Measurements from ENCODE around the gene FREY1. TPM values are rescaled to one million over a fixed set of nuclear protein-coding genes. Genes with fewer than 3 reads are reported as not detected.

Gene FREY1
- total and polyA plus RNA-seq, 2 of the 8 experiments (the other 6 are each of a cell fraction or from before 2014, with no cell fraction given) = 0.32 to 1.1 TPM

GRCh38 chr11:45930031-45930794 is 23.1 kb upstream of the FREY1 start:
- Histone ChIP-seq H3K4me1 (replicated peaks in 1 of 4; ENCODE audit: control insufficient read depth in 3 of 4, insufficient read depth in 4 of 4, low read length in 3 of 4) (no peaks in the 10 kb centered on the region), H3K4me3 (ENCODE audit: extremely low read depth in 1 of 4, insufficient read depth in 2 of 4, low read depth in 3 of 4, low read length in 4 of 4) (no peak overlapping the region), H3K4me2 (ENCODE audit: insufficient read depth in 1 of 2, low read depth in 2 of 2, low read length in 2 of 2) (no peak overlapping the region), H3K23ac (ENCODE audit: insufficient read length) (no peak overlapping the region), H3K18ac (ENCODE audit: extremely low read depth, low read length) (no peak overlapping the region), H2BK15ac (ENCODE audit: low read length) (no peak overlapping the region), H2BK20ac (ENCODE audit: low read length) (no peak overlapping the region), H2BK120ac (replicated peaks; ENCODE audit: low read depth, low read length) (no peak overlapping the region), H4K5ac (ENCODE audit: insufficient read length, low read depth, low read length) (no peak overlapping the region), H2AFZ (ENCODE audit: low read length) (no peak overlapping the region), H3K23me2 (ENCODE audit: low read depth, low read length) (no peaks in the 10 kb centered on the region), H2BK5ac (ENCODE audit: low read depth, low read length) (no peak overlapping the region), H3K27ac (ENCODE audit: low read depth, low read length) (no peak overlapping the region), H3K9ac (replicated peaks in 1 of 4; ENCODE audit: extremely low read depth in 1 of 4, low read depth in 3 of 4, low read length in 3 of 4) (no peak overlapping the region), H3K36me3 (ENCODE audit: control insufficient read depth in 2 of 4, insufficient read depth in 4 of 4, low read length in 3 of 4) (peaks cover 8 to 46% (median 31%) of the 10 kb centered on the region in 4 experiments), H2AK5ac (ENCODE audit: low read depth, low read length) (no peak overlapping the region), H3K9me3 (ENCODE audit: insufficient read depth in 2 of 2, low read depth in 1 of 2, low read length in 1 of 2) (no peaks in the 10 kb centered on the region), H3K56ac (replicated peaks; ENCODE audit: insufficient read length, low read depth, low read length) (no peak overlapping the region), H2BK12ac (ENCODE audit: low read depth, low read length) (no peak overlapping the region), H4K91ac (replicated peaks; ENCODE audit: insufficient read length, low read length) (no peak overlapping the region), H4K8ac (ENCODE audit: extremely low read depth, insufficient read depth, low read length) (0 out of 2 replicates have a peak overlapping the region, but pooled peaks have one; percentile 15), H3K79me2 (ENCODE audit: control insufficient read depth in 1 of 2, insufficient read depth in 2 of 2, low read length in 2 of 2) (no peaks in the 10 kb centered on the region), H3K27me3 (replicated peaks in 1 of 4; ENCODE audit: control insufficient read depth in 3 of 4, extremely low read depth in 1 of 4, insufficient read depth in 3 of 4, low read length in 3 of 4) (no peaks in the 10 kb centered on the region), H3K14ac (ENCODE audit: insufficient read length) (no peak overlapping the region), H4K20me1 (replicated peaks in 1 of 2; ENCODE audit: control insufficient read depth in 1 of 2, insufficient read depth in 2 of 2, low read length in 2 of 2) (peaks cover 3 to 12% of the 10 kb centered on the region in 2 experiments), H3K79me1 (ENCODE audit: low read depth, low read length) (peaks cover 2% of the 10 kb centered on the region), H3K4ac (replicated peaks; ENCODE audit: insufficient read length, low read depth, low read length) (no peak overlapping the region)
- 89% methylated on average over 14 of the region's 14 CpGs; no CpG with 5 or more reads in 1 of the 2 experiments for WGBS, 2 experiments (ENCODE audit: extremely low coverage in 1 of 2, insufficient coverage in 1 of 2, insufficient read length in 1 of 2, insufficient replicate concordance in 2 of 2, low coverage in 1 of 2, low lambda C conversion rate in 2 of 2, missing lambda C conversion rate in 1 of 2)
- POLR2A ChIA-PET (ENCODE audit: partially characterized antibody) = interaction anchor here (0.9 to 13.6 kb wide), 11 partner anchors 6 to 414 kb away, joined by 3 to 115 read pairs (median 4); partner anchors contain the start of genes LARGE2 and PEX16
- FAIRE-seq = no peak
- no peak for DNase-seq (ENCODE audit: low read depth in 1 of 2, low spot score in 2 of 2)
- TF ChIP-seq BRCA1 (IDR thresholded peaks at IDR 0.05; ENCODE audit: low read depth, low read length) (no peak), RAD21 (IDR thresholded peaks at IDR 0.05 in 1 of 2, conservative IDR thresholded peaks at IDR 0.05 in 1 of 2; ENCODE audit: low read depth in 2 of 2, low read length in 2 of 2) (peak; percentile 6 to 35; a peak in 2 of 4 replicates)
- CTCF ChIA-PET (ENCODE audit: partially characterized antibody) = interaction anchor here (0.6 to 3.2 kb wide), 15 partner anchors 9 to 404 kb away, joined by 3 to 12 read pairs (median 4); no protein-coding TSS in a partner anchor
